Transverse colon (tissue), 4 donors: ENCODE results near the gene FUS.
A peak's percentile ranks its signal among the peaks of the same experiment; 100 is the strongest.

Source experiments
- CTCF ChIP-seq, 5 experiments: fragments of 200-600 bp in 3 of 5; fragments of 450-650 bp in 2 of 5; sonication (generic) in 3 of 5; IDR thresholded peaks; 1 replicate in 2 of 5; 2 replicates in 3 of 5; pipeline ENCODE4 v1.5.1; 2016 to 2017; ENCODE audit warnings: antibody characterized with exemption in 5 of 5, inconsistent platforms in 3 of 5, mild to moderate bottlenecking in 2 of 5, moderate library complexity in 1 of 5
- EP300 ChIP-seq: sonication (generic); formaldehyde crosslinking; IDR thresholded peaks from one replicate; pipeline ENCODE4 v1.6.1; 2017; ENCODE audit warnings: antibody characterized with exemption, low read depth
- POLR2A ChIP-seq: fragments of 450-650 bp; IDR thresholded peaks from one replicate; pipeline ENCODE4 v1.6.1; 2016; ENCODE audit warnings: antibody characterized with exemption, mild to moderate bottlenecking, moderate library complexity
- POLR2AphosphoS5 ChIP-seq, 3 donors: sonication (generic); formaldehyde crosslinking; IDR thresholded peaks; one replicate each; pipeline ENCODE4 v1.6.1; 2016; ENCODE audit warnings: antibody characterized with exemption in 3 of 3

DNA sequence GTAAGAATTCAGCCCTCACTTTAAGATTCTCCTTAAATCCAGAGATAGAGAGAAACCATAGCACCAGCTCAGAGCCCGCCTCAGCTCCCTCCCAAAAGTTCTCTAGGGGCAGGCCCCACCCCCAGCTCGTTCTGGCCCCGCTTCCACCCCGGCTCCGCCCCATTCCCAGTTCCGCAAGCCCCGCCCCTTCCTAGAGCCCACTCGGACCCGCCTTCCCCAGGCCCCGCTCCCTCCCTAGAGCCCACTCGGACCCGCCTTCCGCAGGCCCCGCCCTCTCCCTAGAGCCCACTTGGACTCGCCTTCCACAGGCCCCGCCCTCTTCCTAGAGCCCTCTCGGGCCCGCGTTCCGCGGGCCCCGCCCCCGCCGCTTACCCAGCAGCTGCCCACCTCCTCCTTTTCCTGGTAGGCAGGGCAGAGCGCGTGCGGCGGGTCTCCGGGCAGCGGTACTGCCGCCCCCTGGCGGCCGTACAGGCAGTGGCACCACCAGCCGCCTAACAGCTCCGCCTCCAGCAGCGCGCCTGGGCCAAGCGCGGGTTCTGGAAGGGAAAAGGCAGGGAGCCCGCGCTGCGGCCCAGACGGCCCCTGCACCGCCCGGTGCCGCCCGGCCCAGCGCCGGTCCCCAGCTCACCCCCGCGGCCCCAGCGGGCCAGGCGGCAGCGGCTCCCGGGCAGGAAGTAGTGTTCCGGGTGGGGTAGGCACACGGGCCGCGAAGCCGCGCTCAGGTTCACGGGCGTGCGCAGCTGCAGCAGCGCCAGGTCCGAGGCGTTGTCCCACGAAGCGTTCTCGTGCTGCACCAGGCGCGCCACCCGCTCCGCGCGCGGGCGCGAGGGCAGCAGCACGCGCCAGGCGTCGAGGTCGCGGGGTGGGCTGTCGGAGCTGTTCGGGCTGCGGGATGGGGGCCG lies 37.6 kb upstream of the FUS start:
- TF ChIP-seq POLR2A (peak; percentile 46), CTCF (IDR thresholded peaks at IDR 0.05) (peak; percentile 81 to 99 (median 97)), POLR2AphosphoS5 (IDR thresholded peaks at IDR 0.05) (peak; percentile 27 to 56 (median 31)), EP300 (peak; percentile 49)
